LNCAP (cell line): ENCODE results near the gene KLHL40.

Experiments used
- TF ChIP-seq, protein P1 (sequence below): fragments of 450-650 bp; IDR thresholded peaks from 2 replicates; pipeline ENCODE4 v1.5.1; 2017; ENCODE audit warnings: mild to moderate bottlenecking

Gene KLHL40

DNA sequence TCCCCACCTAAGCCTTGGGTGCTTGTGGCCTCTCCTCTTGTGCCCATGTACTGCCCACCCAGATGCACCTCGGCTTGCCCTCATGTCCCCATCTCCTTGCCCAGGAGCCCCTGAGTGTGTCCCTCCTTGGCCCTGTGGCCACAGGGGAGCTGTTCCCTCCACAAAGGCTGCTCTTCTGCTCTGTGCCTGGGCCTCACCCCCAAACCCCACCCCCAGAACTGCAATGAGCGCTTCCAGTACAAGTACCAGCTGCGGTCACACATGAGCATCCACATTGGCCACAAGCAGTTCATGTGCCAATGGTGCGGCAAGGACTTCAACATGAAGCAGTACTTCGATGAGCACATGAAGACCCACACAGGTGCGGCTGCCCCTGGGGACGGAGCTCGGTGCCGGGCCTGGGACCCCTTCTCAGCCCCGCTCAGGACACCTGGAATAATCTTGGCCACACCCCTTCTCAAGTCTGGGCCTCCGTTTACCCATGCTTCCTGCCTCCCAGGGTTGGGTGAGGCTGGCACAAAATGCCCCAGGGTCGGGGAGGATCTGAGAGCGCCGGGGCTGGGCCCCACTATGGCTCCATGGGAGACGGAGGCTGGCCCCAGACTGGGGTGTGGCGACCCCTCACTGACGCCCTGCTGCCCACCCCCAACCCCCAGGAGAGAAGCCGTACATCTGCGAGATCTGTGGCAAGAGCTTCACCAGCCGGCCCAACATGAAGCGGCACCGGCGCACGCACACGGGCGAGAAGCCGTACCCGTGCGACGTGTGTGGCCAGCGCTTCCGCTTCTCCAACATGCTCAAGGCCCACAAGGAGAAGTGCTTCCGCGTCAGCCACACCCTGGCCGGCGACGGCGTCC, 21.5 kb upstream of the KLHL40 start:
- TF ChIP-seq, protein P1, sequence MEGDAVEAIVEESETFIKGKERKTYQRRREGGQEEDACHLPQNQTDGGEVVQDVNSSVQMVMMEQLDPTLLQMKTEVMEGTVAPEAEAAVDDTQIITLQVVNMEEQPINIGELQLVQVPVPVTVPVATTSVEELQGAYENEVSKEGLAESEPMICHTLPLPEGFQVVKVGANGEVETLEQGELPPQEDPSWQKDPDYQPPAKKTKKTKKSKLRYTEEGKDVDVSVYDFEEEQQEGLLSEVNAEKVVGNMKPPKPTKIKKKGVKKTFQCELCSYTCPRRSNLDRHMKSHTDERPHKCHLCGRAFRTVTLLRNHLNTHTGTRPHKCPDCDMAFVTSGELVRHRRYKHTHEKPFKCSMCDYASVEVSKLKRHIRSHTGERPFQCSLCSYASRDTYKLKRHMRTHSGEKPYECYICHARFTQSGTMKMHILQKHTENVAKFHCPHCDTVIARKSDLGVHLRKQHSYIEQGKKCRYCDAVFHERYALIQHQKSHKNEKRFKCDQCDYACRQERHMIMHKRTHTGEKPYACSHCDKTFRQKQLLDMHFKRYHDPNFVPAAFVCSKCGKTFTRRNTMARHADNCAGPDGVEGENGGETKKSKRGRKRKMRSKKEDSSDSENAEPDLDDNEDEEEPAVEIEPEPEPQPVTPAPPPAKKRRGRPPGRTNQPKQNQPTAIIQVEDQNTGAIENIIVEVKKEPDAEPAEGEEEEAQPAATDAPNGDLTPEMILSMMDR, result no peak

DNA sequence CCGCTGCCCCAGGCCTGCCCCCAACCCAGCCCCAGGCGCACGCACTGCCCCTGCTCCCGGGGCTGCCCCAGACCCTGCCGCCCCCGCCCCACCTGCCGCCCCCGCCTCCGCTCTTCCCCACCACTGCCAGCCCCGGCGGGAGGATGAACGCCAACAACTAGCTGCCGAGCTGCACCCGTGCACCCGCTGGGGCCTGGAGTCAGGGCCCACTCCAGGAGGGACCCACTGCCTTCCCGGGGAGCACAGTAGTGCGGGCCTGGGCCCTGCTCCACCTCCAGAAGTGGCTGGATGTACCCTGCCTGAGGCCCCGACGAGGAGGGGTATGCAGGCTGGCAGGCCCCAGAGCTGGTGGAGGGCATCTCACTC, 20.9 kb upstream of the KLHL40 start:
- TF ChIP-seq, protein P1, result no peak

DNA sequence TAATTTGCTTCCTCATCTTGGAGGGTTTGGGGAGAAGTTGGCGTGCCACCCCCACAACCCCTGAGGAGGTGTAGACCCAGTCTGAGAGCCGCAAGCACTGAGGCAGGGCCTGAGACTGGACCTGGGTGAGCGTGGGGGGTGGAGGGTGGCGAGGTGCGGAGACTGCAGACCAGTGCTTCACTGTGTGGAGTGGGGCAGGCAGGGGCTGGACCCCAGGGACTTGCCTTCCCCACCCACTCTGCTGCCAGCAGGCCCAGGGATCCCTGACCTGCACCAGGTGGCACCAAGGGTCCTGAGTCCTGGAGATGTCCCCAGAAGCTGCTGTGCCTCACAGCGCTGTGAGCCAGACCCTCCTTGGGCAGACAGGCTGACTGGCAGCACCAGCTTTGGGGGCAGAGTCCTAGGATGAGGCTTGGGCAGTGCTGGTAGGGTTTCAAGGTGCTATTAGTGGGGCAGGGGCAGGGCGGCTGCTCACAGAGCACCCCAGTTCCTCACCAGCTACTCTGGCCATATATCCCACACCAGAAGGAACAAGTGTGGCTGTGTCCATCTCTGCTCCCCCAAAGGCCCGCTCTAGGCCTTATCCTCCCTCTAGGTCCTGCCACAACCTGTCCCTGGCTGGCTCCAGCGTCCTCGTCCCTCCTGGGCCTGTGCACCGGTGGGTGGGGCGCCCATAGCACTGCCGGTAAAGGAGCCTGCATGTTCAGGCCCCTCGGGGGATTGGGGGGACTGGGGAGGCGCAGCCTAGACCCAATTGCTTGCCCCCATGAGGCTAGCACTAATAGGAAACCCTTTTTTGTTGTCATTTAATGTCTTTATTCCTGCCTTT, 20.1 kb upstream of the KLHL40 start:
- TF ChIP-seq, protein P1, result no peak

DNA sequence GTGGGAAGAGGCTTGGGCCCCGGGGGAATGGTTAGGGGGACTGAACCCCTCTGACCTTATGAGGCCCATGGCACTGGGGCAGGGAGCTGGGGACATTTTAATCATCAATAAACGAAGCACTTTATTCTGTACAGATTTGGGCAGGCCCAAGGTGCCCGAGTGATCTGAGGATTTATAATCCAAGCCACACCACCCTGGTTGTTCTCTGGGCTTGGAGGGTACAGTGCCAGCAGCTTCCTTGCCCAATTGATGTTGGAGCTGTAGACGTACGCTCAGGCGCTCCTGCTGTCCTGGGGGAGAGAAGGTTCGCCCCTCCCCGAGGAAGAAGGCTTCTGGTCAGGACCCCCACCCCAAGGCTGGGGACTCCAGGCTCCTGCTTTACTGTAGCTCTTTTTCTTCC, 19.3 kb upstream of the KLHL40 start:
- TF ChIP-seq, protein P1, result no peak

DNA sequence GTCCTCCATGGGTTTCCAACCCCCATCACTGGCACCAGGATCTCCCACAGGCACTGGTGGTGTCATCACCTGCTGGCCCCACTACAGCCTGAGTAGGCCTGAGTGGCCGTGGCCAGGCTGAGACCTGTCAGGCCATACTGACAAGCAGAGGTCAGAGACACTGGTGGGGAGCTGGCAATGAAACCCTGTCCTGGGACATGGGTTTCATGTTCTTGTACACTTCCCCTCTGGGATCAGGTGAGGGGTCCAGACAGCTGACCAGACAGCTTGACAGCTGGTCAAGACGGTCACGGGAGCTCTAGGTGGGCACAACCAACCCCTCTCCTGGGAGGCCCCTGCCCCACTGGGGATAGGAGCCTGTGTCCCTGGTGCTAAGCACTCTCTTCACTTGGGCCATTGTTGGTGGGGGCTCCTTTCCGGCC, 18.7 kb upstream of the KLHL40 start:
- TF ChIP-seq, protein P1, result no peak

DNA sequence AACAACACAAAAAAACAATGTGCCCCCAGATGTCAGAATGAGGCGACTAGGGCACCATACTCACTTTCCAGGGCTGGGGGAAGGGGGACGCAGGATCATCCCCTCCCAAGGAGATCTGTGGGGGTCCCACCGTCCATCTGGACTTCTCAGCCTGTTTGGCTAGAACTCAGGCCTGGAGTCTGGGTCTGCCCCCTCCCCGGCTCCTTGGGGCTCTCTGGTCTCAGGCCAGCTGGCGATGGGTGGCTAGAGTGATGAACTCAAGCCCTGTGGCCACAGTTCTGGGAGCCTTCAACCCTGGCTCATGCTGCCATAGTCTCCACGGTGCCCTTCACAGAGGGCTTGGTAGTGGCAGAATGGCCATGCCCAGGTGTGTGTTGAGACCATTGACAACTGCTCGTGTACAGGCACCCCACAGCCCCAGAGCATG, 18.2 kb upstream of the KLHL40 start:
- TF ChIP-seq, protein P1, result no peak

DNA sequence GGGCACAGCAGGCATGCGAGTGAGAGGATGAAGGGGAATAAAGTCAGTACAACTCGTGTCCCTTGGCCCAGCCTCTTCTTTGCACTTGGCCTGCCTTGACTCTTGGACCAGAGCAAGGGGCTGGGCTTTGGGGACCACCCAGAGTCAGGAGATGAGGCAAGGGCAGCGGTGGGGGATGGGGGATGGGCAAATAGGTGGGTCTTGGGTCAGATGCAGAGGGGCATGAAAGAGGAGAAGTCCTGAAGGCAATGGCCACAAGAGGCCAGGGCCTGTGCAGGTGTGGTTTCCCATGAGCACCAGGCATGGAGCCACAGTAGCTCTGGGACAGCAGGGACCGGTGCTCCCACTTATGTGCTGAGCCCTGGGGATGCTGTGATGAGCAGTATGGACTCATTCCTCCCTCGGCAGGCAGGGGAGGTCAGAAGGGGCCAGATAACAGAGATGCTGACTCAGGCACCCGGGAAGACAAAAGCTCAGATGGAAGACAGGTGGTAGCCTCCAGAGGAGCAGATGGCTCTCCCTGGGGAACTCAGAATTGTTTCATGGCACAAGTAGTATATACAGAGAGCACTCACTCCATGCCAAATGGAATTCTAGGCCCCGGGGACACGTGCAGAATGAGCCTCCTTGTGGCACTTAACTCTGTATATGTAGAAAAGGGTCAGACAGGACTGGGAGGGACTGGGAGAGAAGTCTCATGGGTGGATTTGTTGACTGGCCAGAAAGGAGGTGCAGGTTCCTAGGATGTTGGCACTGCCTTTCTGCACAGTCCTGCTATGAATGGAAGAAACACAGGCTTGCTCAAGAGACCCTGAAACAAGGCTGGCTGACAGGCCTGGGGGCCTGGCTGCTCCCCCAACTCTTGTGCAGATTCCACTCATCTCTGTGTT, 17.6 kb upstream of the KLHL40 start:
- TF ChIP-seq, protein P1, result no peak
